Stimulated activated CD8-positive, alpha-beta memory T cell treated with anti-CD3 and anti-CD28 coated beads, Interleukin-2, amount 100 ng/mL, for 1 hour (primary cell): ENCODE measurements around the gene SDK2.

ENCODE experiments used
- DNase-seq, 2 donors: peaks; one replicate each; pipeline ENCODE4 v3.0.0-alpha.2; 2020; ENCODE audit warnings: low read depth in 2 of 2

The SDK2 gene

GRCh38 chr17:73419051-73419450, 225.2 kb downstream of the SDK2 start:
- DNase-seq, result no peak

GRCh38 chr17:73415782-73416181, 228.5 kb downstream of the SDK2 start:
- DNase-seq, result no peak

GRCh38 chr17:73414171-73414955, 229.9 kb downstream of the SDK2 start:
- DNase-seq, result no peak

DNA sequence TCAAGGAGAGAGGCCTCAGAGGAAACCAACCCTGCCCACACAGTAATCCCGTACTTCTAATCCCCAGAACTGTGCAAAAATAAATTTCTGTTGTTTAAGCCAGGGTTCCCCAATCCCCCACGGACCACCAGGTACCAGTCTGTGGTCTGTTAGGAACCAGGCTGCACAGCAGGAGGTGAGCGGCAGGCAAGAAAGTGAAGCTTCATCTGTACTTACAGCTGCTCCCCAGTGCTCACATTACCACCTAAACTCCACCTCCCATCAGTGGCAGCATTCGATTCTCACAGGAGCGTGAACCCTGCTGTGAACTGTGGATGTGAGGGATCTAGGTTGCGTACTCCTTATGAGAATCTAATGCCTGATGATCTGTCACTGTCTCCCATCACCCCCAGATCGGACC, 231.3 kb downstream of the SDK2 start:
- no peak for DNase-seq

DNA sequence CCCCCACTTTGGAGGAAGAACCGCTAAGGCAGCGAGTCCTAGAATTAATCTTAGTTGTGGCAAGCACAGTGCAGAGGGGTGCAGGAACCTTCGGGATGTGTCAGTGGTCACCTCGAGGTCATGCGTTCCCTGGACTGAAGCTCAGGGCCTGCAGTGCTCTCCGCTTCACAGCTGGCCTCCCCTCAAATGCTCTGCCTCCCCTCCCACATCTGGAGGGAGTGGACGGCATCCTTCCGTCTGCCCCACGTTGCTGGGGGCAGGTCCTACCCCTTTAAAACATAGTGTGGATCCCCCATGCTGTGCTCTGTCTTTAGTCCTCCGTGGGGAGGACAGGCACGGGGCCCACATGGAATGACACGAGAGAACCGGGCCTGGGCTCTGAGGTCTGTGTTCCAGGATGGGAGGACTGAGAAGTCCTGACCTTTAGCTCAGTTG, 232.9 kb downstream of the SDK2 start:
- no peak for DNase-seq

- DNase-seq, result no peak
These were observed 233.5 kb downstream of the SDK2 start for GRCh38 chr17:73410586-73411312.

GRCh38 chr17:73404246-73404645, 240.0 kb downstream of the SDK2 start:
- no peak for DNase-seq

DNA sequence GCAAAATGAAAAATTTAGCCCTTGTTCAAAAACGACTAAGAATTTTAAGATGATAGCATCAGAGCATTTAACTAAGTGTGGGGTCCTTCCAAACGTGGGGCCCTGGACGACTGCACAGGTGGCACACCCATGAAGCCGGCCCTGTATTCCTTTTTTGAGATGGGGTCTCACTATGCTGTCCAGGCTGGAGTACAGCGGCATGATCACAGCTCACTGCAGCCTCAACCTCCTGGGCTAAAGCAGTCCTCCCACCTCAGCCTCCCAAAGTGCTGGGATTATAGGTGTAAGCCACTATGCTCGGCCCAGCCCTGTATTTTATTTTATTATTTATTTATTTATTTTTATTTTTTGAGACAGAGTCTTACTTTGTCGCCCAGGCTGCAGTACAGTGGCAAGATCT, 241.8 kb downstream of the SDK2 start:
- no peak for DNase-seq

- no peak for DNase-seq
These were observed 242.3 kb downstream of the SDK2 start for GRCh38 chr17:73401911-73402310.

DNA sequence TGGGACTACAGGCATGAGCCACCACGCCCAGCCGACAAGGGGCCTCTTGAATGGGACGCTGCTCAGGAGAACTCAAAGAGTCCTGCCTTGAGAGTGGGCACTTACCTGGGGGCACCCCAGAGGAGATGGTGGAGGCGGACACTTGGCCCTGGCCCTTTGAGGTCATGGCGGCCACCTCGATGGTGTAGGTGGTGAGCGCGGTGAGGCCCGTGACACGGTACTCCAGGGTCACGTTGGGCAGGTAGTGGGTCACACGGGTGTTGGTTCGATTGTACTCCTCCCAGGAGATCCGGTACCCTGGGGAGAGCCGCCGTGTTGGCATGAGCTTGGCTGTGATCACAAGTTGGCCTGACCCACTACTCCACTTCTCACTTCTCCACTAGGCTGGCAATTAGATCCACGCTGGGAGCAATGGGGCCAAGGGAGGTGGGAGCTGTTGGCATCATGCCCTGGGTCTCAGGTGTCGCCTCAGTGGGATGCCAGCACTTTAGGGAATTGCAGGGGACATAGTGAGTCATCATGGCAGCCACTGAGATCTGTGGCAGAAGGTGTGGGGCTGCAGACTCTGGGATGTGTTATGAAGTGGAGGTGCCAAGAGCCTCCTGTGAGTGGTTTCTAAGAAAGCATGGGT, 243.2 kb downstream of the SDK2 start:
- no peak for DNase-seq

- no peak for DNase-seq
These were observed 245.2 kb downstream of the SDK2 start for GRCh38 chr17:73399056-73399455.

DNA sequence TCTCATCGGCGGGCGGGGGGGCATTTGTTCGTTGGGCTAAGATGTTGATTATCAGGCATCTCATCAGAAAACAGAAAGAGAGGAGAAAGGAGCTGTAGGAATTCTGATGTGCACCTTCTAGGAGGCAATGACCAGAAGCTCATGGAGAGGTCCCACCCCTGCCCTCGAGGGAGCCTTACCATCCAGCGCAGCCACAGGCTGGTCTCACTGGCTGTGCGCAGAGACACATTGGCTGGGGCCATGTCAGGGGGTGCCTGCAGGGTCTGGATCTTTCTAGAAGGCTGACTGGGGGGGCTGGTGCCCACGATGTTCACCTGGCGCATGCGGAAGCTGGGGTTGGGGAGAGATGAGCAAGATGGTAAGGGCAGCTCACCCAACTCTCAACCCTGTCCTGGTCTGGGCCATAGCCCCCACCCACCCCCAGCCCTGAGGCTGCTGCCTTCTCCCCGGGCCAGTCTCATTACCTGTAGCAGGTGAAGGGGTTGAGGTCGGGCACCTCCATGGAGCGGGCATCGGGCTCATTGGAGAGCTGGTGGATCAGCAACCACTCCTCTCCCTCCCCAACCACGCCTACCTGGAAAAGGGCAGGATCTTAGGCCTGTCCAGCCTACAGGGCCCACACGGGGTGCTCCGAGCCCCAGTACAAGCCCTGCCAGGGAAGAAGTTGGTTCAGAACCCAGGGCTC, 246.2 kb downstream of the SDK2 start:
- DNase-seq, result no peak

GRCh38 chr17:73397278-73397826, 246.9 kb downstream of the SDK2 start:
- no peak for DNase-seq

GRCh38 chr17:73396431-73397277, 247.6 kb downstream of the SDK2 start:
- DNase-seq, result no peak

GRCh38 chr17:73394512-73395450, 249.5 kb downstream of the SDK2 start:
- DNase-seq, result no peak

DNA sequence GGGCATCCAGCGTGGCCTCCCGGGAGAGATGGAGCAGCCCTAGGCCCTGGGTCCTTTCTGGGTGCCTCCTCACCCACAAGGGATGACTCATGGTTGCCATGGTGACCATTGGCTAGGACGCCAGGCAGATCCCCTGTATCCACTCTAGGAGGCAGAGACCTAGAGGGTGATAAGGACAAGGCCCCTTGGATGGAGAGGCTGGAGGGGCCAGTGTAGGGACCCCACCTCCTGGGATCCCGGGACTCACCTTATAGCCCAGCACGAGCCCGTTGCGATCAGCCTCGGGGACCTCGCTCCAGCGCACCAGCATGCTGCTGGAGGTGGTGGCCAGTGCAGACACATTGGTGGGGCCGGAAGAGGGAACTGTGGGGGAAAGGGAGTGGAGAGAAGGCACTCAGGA, 250.3 kb downstream of the SDK2 start:
- no peak for DNase-seq

GRCh38 chr17:73393381-73393780, 250.9 kb downstream of the SDK2 start:
- DNase-seq, result no peak

DNA sequence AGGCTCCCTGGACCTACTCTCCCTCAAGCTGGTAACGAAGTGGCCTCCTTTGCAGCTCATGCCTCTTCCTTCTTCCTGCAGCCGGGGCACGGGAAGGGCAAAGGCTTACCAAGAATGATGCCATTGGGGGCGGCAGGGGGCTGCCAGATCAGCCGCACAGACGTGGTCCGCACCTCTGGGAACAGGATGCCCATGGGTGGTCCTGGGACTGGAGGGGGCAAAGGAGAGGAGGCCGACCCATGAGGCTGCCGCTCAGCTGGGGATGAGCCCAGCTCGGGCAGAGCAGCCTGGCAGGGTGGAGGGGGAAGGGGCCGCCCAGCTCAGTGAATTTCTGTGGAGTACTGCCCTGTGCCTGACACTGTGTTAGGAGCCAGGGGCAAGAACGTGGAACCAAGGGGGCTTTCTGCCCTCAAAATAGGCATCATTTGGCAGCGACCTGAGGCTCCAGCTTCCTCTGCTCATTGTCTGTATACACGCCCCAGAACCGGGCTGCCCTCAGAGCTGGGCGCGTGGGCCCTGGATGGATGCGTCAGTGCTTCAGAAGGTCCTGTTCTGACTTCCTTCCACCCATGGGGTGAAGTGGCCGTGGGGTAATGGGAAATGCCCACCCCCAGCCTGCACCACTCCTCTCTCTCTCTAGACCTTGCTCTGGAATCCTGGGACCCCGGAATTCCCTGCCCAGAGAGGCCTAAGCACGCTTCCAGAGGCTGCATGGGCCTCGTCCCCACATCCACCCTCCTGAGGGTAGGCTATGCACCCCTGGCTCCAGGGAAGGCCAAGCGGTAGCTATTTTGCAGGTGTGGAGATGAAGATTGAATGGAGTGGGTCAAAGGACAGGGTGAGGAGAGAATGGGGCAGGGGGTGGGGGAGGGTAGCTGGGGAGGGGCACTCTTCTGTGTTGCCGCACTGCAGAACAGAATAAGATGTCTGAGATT, 252.6 kb downstream of the SDK2 start:
- DNase-seq, result no peak

DNA sequence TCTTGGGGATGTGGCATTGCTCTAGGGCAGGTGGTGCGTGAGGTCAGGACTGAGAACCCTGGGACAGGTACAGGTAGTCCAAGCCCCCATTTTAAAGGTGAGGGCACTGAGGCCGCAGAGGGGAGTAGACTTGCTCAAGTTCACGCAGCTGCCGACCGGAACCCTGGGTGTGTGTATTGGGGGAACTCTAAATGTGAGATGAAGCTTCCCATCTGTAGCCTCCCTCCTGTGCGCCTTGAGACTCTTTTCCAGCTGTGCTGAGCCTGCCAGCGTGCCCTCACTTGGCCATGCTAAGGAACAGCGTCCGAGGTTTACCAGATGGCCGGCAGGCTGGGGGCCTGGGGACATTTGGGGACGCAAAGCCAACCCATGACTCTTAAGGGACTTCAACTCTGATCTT, 253.4 kb downstream of the SDK2 start:
- DNase-seq, result no peak
